HG03442 (cell line): ENCODE results near the gene CDK12.

Experiments used
- ATAC-seq: cut with Tn5 transposase; IDR thresholded peaks from one replicate; pipeline ENCODE4 v1.9.1; 2021; ENCODE audit warnings: mild to moderate bottlenecking, moderate library complexity; ENCODE audit not compliant: unreplicated experiment

CDK12 gene

GRCh38 chr17:39579318-39580081, 118.2 kb downstream of the CDK12 start:
- no peak for ATAC-seq

- no peak for ATAC-seq
These were observed 118.8 kb downstream of the CDK12 start for GRCh38 chr17:39580082-39580468.

- no peak for ATAC-seq
These were observed 119.9 kb downstream of the CDK12 start for GRCh38 chr17:39581071-39581758.

- ATAC-seq: no peak
These were observed 120.4 kb downstream of the CDK12 start for GRCh38 chr17:39581759-39582085.

- ATAC-seq: no peak
These were observed 121.4 kb downstream of the CDK12 start for GRCh38 chr17:39582658-39583057.
